K562 (cell line): ENCODE data around the gene REEP6. TPM values are rescaled to one million over a fixed set of nuclear protein-coding genes. Genes with fewer than 3 reads are reported as not detected.

ENCODE experiments used
- CBX1 ChIP-seq: sonication (generic); IDR thresholded peaks from 2 replicates; pipeline ENCODE4 v1.6.1; 2016; ENCODE audit warnings: antibody characterized with exemption, low read depth, mild to moderate bottlenecking
- E2F4 ChIP-seq: sonication (generic); formaldehyde crosslinking; IDR thresholded peaks from 2 replicates; pipeline ENCODE4 v1.8.0; 2022; ENCODE audit warnings: mild to moderate bottlenecking, low read depth, missing genetic modification reagents
- ETV1 ChIP-seq: fragments of 450-650 bp; conservative IDR thresholded peaks from 2 replicates; pipeline ENCODE4 v1.6.1; 2016; ENCODE audit warnings: missing genetic modification characterization, control low read depth, low read depth, missing compliant biosample characterization
- GTF2F1 ChIP-seq: IDR thresholded peaks from 2 replicates; pipeline ENCODE4 v1.6.1; 2011; ENCODE audit warnings: low read depth, low read length, improper control_type of control experiment
- HDAC1 ChIP-seq, 2 experiments: fragments of 450-650 bp; IDR thresholded peaks; 2 replicates each; pipeline ENCODE4 v1.6.1; 2016 to 2017; ENCODE audit warnings: inconsistent platforms in 1 of 2, mild to moderate bottlenecking in 1 of 2, moderate library complexity in 1 of 2
- HLTF ChIP-seq: fragments of 450-650 bp; IDR thresholded peaks from 2 replicates; pipeline ENCODE4 v1.6.1; 2016
- KAT8 ChIP-seq: fragments of 450-650 bp; IDR thresholded peaks from 2 replicates; pipeline ENCODE4 v1.6.1; 2016; ENCODE audit warnings: low read depth, mild to moderate bottlenecking
- KDM4B ChIP-seq, 2 experiments: fragments of 450-650 bp in 1 of 2; sonication (generic) in 1 of 2; IDR thresholded peaks; 2 replicates each; pipeline ENCODE4 v1.6.1; 2016 to 2017; ENCODE audit warnings: borderline replicate concordance in 2 of 2, antibody characterized with exemption in 1 of 2, low read depth in 1 of 2, mild to moderate bottlenecking in 1 of 2
- KLF6 ChIP-seq: fragments of 250-450 bp; sonication (Bioruptor Pico); IDR thresholded peaks from 2 replicates; pipeline ENCODE4 v1.4.0; 2020; ENCODE audit warnings: mild to moderate bottlenecking, moderate library complexity, borderline replicate concordance
- MAFK ChIP-seq: IDR thresholded peaks from 2 replicates; pipeline ENCODE4 v1.6.1; 2011; ENCODE audit warnings: low read length, improper control_type of control experiment
- MITF ChIP-seq: IDR thresholded peaks from 2 replicates; pipeline ENCODE4 v1.6.1; 2014; ENCODE audit warnings: antibody characterized with exemption
- PRDM10 ChIP-seq: fragments of 450-650 bp; IDR thresholded peaks from 2 replicates; pipeline ENCODE4 v1.6.1; 2018; ENCODE audit not compliant: partially characterized antibody
- PYGO2 ChIP-seq: fragments of 450-650 bp; IDR thresholded peaks from 2 replicates; pipeline ENCODE4 v1.6.1; 2016; ENCODE audit warnings: mild to moderate bottlenecking, missing genetic modification characterization, moderate library complexity, missing compliant biosample characterization
- RNF219 ChIP-seq: fragments of 250-450 bp; sonication (Bioruptor Pico); IDR thresholded peaks from 2 replicates; pipeline ENCODE4 v1.5.0; 2022; ENCODE audit warnings: mild to moderate bottlenecking
- SLC30A9 ChIP-seq: fragments of 250-450 bp; sonication (Bioruptor Pico); IDR thresholded peaks from 2 replicates; pipeline ENCODE4 v1.8.0; 2022; ENCODE audit warnings: mild to moderate bottlenecking, moderate library complexity
- TCF3 ChIP-seq: sonication (generic); formaldehyde crosslinking; IDR thresholded peaks from 2 replicates; pipeline ENCODE4 v1.4.0; 2020; ENCODE audit warnings: mild to moderate bottlenecking, missing genetic modification reagents
- TRIM24 ChIP-seq, 2 experiments: fragments of 450-650 bp; IDR thresholded peaks; 2 replicates each; pipeline ENCODE4 v1.6.1; 2016
- ZNF830 ChIP-seq: fragments of 250-450 bp; sonication (Bioruptor Pico); IDR thresholded peaks from 2 replicates; pipeline ENCODE4 v1.5.0; 2021; ENCODE audit warnings: mild to moderate bottlenecking
- polyA plus RNA-seq, 8 experiments: library from polyadenylated mRNA; depleted of rRNA in 4 of 8; stranded (reverse) in 5 of 8; unstranded in 3 of 8; fragments of >200 nt; fragmentation: Nextera tagmentation in 2 of 8; fragmentation: Illumina TruSeq in 1 of 8; extraction: Ambion mirVana in 2 of 8; extraction: Trizol in 1 of 8; gene quantifications; 2 replicates each; pipeline versions ENCODE4 v1.2.1 to v1.2.3, GENCODE V29; 2011 to 2014; ENCODE audit warnings: inconsistent platforms in 1 of 8, missing spikeins in 1 of 8
- total RNA-seq, 7 experiments: library from RNA; depleted of rRNA in 6 of 7; stranded (reverse); fragments of >200 nt in 6 of 7; fragmentation: Illumina TruSeq in 2 of 7; extraction: Trizol in 2 of 7; gene quantifications; 2 replicates each; pipeline versions ENCODE4 v1.2.1 to v1.2.3, GENCODE V29; 2011 to 2021; ENCODE audit warnings: low replicate concordance in 1 of 7

The REEP6 gene
- total and polyA plus RNA-seq, 9 of the 15 experiments (the other 6 are each of a cell fraction or from before 2014, with no cell fraction given) = 1.2 to 64.2 (median 12.7) TPM

GRCh38 chr19:1507763-1508506, 17.0 kb downstream of the REEP6 start (continued):
- peak; percentile 9 for TF ChIP-seq PRDM10
- TF ChIP-seq HLTF = peak; percentile 23; the same call in 1 of the 2 replicates
- TF ChIP-seq GTF2F1 = 0 out of 2 replicates have a peak, but pooled peaks have one; percentile 43
- 0 out of 2 replicates have a peak, but pooled peaks have one; percentile 5 for TF ChIP-seq TCF3
- TF ChIP-seq SLC30A9 (CRISPR knock-in tag) = no peak
- TF ChIP-seq CBX1 = peak; percentile 63; the same call in 1 of the 2 replicates
- TF ChIP-seq MAFK = no peak
- no peak for TF ChIP-seq ZNF830 (CRISPR knock-in tag)
- 0 out of 4 replicates have a peak, but pooled peaks of 1 of the 2 experiments have one; percentile 52 for TF ChIP-seq KDM4B (IDR thresholded peaks at IDR 0.05; ENCODE audit: borderline replicate concordance in 2 of 2, low read depth in 1 of 2)
- TF ChIP-seq TRIM24 (IDR thresholded peaks at IDR 0.05) = 0 out of 4 replicates have a peak, but pooled peaks of 1 of the 2 experiments have one; percentile 27
- TF ChIP-seq HDAC1 (IDR thresholded peaks at IDR 0.05) = peak in 1 of 2 experiments; percentile 93; a peak in 2 of 4 replicates
- no peak for TF ChIP-seq E2F4 (CRISPR knock-in tag)
- no peak for TF ChIP-seq MITF
- no peak for TF ChIP-seq RNF219 (CRISPR knock-in tag)
- no peak for TF ChIP-seq KLF6 (CRISPR knock-in tag)
- TF ChIP-seq PYGO2 (tag) = no peak
- TF ChIP-seq ETV1 (tag) = 0 out of 2 replicates have a peak, but pooled peaks have one; percentile 27
- TF ChIP-seq KAT8 = no peak
